Right renal cortex interstitium (tissue), 3 donors: ENCODE data around the gene CSH1. TPM values are rescaled to one million over a fixed set of nuclear protein-coding genes. Genes with fewer than 3 reads are reported as not detected.
A peak's percentile ranks its signal among the peaks of the same experiment; 100 is the strongest.
"Not testable (repeated sequence)": the region's sequence is repeated elsewhere in the genome, so short reads cannot be mapped to it uniquely, and the experiment has no call there.

Source experiments
- DNase-seq, 3 donors: peaks; one replicate each; pipeline ENCODE4 v3.0.0-alpha.2; 2013; ENCODE audit warnings: low read depth in 3 of 3, low spot score in 2 of 3
- polyA plus RNA-seq, 3 donors: library from polyadenylated mRNA; unstranded; fragments of 120-200 nt; gene quantifications; one replicate each; pipeline ENCODE4 v1.2.1, GENCODE V29; 2013; ENCODE audit not compliant: insufficient read length in 3 of 3

Gene CSH1
- polyA plus RNA-seq, 3 donors: 0.40 to 7.5 (median 3.4) TPM

DNA sequence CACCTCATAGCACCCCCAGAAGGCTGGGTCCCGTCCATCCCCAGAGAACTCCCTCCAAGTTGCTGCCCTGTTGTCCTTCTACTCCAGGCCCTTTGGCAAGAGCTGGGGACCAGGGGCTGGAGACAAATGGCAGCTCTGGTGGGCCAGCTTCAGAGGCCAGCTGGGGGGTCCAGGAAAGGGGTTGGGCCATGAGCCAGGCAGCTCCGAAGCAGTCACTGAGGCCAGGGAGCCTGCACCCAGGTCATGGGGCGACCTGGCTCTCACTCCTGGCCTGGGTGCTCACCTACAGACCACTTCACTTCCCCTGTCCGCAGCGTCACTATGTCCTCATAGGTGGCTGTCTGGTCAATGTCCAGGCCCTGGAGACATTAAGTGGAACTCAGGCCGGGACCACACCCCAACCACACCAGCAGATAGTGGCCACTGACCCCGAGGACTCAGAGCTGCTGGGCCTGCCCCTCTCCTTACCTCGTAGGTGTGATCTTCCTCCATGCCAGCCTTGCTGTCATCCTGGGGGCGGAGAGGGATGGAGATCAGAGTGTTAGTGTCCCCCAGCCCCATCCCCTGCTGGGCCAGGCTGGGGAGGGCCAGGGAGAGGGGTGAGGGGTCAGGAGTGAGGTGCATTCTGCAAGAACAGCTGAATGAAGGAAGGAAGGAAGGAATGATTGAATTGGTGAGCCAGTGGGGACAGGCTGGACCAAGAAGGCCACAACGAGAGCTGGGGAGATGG, 32.8 kb upstream of the CSH1 start:
- DNase-seq: no peak

DNA sequence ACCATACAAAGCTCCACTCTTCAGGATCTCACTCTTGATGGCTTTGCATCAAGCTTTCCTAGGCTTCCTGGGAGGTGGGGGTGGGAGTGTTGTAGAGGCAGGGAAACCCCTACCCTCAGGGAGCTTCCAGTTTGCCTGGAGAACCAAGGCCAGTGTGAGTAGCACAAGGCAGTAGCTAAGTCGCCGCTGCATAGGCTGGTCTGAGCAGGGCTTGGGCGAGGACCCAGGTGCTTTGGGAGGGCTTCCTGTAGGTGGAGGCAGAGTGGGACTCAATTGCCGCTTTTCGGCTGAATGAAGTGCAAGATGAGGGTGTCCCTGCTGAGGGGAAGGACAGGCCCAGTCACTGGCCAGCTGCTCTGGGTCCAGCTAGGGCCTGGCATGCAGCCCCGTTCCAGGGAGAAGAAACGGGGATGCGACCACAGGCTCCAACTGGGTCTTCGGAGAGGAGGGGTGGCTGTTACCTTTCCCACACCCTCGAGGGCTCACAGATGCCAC, 31.8 kb upstream of the CSH1 start:
- DNase-seq: no peak

DNA sequence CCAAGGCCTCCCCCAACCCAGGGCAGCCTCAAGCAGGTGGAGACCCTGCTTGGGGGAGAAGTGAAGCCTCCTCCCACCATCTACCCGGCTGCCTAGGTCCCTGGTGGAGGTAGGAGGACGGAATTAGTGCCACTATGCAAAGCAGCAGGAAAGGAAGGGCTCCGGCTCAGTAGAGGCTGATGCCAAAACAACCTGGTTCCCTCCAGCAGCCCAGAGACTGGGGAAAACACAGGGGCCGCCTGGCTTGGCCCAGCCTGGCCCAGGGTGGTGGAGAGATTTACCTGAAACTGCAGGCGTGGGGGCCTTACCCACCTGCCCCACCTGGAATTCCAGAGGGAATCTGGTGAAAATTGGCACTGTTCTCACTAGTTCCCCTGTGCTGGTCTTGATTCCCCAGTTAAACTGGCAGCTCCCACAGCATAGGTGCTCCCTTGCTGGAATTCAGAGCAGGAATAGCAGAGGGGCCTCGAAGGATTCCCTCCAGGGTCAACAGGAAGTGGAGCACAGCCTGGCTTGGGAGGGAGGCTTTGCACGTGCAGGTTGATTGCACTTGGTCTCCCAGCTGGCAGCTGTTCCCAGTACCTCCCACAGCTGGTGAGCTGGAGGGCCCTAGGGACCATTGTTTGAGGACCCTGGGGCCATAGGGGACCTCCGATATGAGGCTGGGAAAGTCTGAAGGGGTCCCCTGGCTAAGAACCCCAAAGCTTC, 31.2 kb upstream of the CSH1 start:
- no peak for DNase-seq

DNA sequence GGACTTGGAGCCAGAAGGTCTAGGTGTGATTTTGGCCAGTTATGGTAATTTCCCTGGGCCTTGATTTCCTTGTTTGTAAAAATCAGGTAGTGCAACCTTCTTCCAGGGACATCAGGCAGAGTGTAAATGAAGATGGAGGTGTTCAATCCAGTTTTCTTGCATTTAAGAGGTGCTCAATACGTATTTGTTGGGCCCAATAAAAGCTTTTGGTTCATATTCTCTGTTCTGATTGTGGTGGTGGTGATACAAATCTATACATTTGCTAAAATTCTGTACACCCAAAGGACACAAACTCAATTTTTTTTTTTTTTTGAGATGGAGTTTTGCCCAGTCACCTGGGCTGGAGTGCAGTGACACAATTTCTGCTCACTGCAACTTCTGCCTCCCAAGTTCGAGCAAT, 29.8 kb upstream of the CSH1 start:
- DNase-seq: no peak

DNA sequence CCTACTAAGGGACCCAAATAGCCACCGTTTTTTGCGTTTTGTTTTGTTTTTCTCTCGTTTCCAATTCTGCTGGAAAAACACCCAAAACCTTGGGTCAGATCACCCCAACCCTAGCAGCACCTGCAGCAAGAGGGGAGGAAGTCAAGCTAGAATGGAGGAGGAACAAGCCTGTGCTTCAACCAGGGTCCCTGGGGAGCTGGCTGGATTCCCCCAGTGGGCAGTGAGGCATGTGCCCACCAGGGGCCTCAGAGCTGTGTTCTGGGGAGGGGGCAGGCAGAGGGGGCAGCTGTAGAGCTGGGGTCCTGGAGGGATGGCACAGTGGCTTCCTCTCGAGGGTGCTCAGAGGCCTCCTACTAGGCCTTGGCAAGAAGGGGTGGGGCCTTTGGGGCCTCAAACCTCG, 29.2 kb upstream of the CSH1 start:
- no peak for DNase-seq

DNA sequence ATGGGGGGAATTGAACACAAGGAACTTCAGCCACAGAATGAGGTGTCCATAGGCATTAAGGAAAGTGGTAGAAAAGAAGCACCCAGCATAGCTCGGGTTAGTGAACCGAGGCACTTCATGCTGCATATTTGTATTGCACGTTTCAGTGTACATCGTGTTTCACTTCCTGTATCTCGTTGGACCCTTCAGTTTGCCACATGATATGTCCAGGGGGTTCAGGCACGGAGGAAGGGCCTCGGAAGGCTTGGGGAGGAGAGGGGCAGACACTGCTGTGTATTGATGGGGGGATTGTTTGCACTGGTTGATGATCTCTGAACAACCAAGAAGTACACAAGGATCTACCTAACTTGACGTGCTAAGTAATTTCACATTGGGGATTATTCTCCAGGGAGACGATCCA, 26.0 kb upstream of the CSH1 start:
- not testable (repeated sequence) for DNase-seq

DNA sequence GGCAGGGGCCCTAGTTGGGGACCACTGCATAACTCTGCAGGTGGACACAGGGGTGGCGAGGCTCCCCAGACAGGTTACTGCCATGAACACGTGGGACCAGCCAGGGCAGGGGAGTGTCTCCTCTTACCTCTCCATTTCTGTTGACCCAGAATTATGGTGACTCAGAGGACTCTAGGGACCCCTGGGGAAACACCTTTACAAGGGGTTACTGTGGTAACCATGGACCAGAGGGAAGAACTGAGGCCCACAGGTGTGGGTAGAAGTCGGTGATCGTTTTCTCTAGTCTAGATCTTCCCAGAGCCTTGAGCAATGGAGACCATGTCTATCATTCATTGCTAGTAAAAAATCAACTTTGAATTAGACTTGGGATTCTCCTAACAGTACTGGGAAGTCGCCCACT, 24.4 kb upstream of the CSH1 start:
- not testable (repeated sequence) for DNase-seq

DNA sequence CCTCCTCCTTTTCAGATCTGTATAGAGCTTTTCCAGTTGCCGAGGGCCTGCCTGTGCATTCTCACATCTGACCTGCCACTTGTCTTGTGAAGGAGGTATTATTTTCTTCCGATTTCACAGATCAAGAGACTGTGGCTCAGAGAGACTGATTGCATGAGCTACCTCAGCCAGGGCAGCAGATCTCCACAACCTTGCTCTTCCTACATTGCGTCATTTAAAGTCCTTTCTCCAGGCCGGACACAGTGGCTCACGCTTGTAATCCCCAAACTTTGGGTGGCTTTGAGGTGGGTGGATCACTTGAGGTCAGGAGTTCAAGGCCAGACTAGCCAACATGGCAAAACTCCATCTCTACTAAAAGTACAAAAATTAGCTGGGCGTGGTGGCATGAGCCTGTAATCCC, 23.7 kb upstream of the CSH1 start:
- not testable (repeated sequence) for DNase-seq

DNA sequence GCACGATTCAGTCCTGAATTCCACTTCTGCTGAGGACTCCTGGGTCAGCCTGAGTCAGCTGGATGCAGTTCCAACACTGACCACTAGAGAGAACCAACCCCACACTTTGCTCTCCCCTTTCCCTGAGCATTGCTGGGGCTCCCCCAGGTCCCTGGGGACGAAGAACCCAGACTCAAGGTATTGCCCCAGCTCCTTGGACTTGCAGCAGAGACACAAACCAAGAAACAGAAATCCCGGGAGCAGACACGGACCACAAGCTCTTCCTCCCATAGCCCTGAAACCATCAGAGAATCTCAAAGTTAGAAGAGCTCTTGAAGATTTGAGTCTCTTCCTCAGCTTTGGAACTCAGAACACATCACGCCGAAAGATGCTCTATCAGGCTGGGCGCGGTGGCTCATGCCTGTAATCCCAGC, 22.9 kb upstream of the CSH1 start:
- peak in 1 of 3 donors; percentile 23 for DNase-seq

DNA sequence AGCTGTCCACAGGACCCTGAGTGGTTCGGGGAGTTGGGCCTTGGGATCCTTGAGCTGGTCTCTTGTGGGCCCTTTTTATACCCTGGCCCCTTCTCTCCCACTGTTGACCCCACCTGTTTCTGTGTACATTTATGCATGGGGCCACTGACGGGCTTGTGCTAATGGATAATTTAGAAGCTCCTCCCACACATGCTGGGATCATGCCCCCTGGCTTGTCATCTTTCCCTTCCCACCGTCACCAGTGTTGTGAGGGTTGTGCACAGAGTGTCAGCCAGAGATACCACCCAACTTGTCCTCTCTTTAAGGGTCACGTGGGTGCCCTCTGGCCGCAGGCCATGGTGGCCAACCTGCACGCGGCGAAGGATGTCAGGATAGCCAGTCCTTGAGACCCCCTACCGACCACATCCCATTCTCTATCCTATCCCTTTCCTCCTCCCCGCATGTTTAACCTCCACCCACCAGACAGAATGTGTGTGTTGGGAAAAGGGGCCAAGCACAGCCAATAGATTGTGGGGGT, 22.5 kb upstream of the CSH1 start, which contains the start of gene GH1:
Gene GH1, minus strand, starts transcription at position 51 of the 517 bp plus-strand sequence. CDS start 63 bp downstream, outside the sequence.
- DNase-seq: not testable (repeated sequence)

DNA sequence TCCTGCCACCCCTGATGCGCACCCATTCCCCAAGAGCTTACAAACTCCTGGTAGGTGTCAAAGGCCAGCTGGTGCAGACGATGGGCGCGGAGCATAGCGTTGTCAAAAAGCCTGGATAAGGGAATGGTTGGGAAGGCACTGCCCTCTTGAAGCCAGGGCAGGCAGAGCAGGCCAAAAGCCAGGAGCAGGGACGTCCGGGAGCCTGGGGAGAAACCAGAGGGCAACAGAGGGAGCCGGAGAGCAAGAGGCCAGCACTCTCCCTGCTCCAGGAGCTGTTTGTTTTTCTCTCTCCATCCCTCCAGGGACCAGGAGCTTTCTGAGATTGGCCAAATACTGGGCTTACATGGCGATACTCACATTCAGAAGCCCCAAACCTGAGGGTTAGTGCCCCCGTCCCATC, 21.9 kb upstream of the CSH1 start:
- no peak for DNase-seq

DNA sequence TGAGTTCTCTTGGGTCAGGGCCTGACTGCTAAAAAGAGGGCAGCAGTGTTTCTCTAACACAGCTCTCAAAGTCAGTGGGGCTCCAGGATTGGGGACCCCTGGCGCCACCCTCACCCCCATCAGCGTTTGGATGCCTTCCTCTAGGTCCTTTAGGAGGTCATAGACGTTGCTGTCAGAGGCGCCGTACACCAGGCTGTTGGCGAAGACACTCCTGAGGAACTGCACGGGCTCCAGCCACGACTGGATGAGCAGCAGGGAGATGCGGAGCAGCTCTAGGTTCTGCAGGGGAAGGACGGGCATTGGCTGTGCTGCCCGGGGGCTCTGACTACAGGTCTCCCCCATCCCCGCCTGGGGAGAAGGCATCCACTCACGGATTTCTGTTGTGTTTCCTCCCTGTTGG, 21.3 kb upstream of the CSH1 start:
- no peak for DNase-seq

DNA sequence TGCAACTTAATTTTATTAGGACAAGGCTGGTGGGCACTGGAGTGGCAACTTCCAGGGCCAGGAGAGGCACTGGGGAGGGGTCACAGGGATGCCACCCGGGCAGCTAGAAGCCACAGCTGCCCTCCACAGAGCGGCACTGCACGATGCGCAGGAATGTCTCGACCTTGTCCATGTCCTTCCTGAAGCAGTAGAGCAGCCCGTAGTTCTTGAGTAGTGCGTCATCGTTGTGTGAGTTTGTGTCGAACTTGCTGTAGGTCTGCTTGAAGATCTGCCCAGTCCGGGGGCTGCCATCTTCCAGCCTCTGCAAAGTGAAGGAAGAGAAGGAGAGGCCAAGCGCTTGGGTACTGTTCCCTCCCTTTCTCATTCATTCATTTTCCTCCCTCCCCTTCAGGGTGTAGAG, 20.8 kb upstream of the CSH1 start:
- not testable (repeated sequence) for DNase-seq

DNA sequence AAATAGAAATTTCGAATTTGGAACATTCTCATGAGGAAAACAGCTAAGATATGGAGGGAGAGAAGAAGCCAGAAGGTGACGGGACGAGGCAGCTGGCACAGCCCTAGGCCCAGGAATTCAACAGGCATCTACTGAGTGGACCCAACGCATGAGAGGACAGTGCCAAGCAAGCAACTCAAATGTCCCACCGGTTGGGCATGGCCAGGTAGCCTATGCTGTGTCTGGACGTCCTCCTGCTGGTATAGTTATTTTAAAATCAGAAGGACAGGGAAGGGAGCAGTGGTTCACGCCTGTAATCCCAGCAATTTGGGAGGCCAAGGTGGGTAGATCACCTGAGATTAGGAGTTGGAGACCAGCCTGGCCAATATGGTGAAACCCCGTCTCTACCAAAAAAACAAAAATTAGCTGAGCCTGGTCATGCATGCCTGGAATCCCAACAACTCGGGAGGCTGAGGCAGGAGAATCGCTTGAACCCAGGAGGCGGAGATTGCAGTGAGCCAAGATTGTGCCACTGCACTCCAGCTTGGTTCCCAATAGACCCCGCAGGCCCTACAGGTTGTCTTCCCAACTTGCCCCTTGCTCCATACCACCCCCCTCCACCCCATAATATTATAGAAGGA, 20.3 kb upstream of the CSH1 start:
- no peak for DNase-seq

DNA sequence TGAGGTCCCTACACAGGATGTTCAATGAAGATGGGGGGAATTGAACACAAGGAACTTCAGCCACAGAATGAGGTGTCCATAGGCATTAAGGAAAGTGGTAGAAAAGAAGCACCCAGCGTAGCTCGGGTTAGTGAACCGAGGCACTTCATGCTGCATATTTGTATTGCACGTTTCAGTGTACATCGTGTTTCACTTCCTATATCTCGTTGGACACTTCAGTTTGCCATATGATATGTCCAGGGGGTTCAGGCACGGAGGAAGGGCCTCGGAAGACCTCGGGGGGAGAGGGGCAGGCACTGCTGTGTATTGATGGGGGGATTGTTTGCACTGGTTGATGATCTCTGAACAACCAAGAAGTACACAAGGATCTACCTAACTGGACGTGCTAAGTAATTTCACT, 19.4 kb upstream of the CSH1 start:
- DNase-seq: not testable (repeated sequence)

DNA sequence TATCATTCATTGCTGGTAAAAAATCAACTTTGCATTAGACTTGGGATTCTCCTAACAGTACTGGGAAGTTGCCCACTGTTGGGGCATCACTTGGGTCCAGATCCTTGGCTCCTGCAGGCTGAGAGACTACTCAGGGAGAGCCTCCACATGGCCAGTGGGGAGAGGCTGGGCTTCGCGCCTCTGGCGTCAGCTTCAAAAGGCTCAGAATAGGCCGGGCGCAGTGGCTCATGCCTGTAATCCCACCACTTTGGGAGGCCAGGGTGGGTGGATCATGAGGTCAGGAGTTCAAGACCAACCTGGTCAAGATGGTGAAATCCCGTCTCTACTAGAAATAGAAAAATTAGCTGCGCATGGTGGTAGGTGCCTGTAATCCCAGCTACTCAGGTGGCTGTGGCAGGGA, 18.1 kb upstream of the CSH1 start:
- DNase-seq: no peak

DNA sequence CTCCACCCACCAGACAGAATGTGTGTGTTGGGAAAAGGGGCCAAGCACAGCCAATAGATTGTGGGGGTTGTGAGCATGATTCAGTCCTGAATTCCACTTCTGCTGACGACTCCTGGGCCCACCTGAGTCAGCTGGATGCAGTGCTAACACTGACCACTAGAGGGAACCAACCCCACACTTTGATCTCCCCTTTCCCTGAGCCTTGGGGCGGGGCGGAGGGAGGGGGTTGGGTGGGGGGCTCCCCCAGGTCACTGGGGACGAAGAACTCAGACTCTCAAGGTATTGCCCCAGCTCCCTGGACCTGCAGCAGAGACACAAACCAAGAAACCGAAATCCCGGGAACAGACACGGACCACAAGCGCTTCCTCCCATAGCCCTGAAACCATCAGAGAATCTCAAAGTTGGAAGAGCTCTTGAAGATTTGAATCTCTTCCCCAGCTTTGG, 15.3 kb upstream of the CSH1 start:
- DNase-seq: no peak

DNA sequence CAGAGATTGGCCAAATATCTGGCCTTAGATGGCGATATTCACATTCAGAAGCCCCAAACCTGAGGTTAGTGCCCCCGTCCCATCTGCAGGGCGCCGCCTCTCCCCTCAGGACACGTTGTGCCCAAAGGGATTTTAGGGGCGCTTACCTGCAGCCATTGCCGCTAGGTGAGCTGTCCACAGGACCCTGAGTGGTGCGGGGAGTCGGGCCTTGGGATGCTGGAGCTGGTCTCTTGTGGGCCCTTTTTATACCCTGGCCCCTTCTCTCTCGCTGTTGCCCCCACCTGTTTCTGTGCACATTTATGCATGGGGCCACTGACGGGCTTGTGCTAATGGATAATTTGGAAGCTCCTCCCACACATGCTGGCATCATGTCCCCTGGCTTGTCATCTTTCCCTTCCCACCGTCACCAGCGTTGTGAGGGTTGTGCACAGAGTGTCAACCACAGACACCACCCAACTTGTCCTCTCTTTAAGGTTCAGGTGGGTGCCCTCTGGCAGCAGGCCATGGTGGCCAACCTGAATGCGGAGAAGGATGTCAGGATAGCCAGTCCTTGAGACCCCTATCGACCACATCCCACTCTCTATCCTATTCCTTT, 14.8 kb upstream of the CSH1 start, which contains the start of gene CSHL1:
Gene CSHL1, minus strand, starts transcription at position 218 of the 595 bp plus-strand sequence. Its CDS starts 62 bp downstream, at position 156.
- no peak for DNase-seq

DNA sequence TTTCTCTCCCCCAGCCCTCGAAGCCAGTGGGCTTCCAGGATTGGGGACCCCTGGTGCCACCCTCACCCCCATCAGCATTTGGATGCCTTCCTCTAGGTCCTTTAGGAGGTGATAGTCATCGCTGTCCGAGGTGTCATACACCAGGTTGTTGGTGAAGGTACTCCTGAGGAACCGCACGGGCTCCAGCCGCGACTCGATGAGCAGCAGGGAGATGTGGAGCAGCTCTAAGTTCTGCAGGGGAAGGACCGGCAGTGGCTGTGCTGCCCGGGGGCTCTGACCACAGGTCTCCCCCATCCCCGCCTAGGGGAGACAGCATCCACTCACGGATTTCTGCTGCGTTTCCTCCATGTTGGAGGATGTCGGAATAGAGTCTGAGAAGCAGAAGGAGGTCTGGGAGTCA, 13.7 kb upstream of the CSH1 start:
- no peak for DNase-seq

DNA sequence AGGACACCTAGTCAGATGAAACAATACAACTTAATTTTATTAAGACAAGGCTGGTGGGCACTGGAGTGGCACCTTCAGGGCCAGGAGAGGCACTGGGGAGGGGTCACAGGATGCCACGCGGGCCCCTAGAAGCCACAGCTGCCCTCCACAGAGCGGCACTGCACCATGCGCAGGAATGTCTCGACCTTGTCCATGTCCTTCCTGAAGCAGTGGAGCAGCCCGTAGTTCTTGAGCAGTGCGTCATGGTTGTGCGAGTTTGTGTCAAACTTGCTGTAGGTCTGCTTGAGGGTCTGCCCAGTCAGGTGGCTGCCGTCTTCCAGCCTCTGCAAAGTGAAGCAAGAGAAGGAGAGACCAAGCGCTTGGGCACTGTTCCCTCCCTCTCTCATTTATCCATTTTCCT, 13.2 kb upstream of the CSH1 start:
- not testable (repeated sequence) for DNase-seq
